GM18502 (cell line): ENCODE data around the gene EBF3.

ENCODE experiments used
- ATAC-seq: cut with Tn5 transposase; IDR thresholded peaks from one replicate; pipeline ENCODE4 v1.9.1; 2021; ENCODE audit warnings: mild to moderate bottlenecking; ENCODE audit not compliant: unreplicated experiment, poor library complexity

Gene EBF3

DNA sequence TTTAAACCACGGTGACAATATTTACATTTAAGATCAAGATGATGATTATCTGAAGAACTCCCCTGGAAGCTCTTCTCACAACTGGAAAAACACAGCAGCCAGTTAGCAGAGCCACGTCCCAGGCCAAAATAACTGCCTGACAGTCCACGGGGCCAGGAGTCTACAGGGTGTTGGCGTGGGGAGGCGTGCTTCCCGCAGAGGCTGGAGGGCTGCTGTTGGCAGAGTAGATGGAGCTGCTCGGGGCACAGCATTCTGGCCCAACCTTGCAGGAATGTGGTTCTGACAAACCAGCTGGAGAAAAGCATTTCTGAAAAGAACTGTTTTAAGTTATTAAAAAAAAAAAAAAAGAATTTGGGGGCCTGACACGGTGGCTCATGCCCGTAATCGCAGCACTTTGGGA, 177.9 kb downstream of the EBF3 start:
- no peak for ATAC-seq

DNA sequence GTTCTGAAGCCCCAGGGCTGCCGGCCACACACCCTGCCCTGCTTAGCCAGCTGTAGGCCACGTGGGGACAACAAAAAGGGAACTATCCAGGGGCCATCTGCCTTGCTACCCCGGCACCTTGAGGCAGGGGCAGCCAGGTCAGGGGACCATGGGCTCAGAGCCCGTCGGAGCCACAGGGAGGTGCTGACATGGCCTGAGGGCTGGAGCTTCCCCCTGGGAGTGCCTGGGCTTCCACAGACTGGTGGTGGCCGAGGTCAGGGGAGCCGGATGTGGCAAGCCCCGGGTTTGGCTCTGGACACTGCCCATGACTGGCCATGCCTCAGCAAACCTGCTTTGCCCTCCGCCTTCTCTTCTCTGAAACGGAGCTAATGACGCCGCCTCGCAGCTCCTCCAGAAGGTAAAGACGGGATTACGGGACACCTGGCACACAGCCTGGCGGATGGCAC, 178.5 kb downstream of the EBF3 start:
- no peak for ATAC-seq
